HG02885 (cell line): ENCODE results near the gene CCNQ.

Source experiments
- ATAC-seq: cut with Tn5 transposase; IDR thresholded peaks from one replicate; pipeline ENCODE4 v1.9.1; 2021; ENCODE audit warnings: mild to moderate bottlenecking; ENCODE audit not compliant: unreplicated experiment, poor library complexity

CCNQ gene

DNA sequence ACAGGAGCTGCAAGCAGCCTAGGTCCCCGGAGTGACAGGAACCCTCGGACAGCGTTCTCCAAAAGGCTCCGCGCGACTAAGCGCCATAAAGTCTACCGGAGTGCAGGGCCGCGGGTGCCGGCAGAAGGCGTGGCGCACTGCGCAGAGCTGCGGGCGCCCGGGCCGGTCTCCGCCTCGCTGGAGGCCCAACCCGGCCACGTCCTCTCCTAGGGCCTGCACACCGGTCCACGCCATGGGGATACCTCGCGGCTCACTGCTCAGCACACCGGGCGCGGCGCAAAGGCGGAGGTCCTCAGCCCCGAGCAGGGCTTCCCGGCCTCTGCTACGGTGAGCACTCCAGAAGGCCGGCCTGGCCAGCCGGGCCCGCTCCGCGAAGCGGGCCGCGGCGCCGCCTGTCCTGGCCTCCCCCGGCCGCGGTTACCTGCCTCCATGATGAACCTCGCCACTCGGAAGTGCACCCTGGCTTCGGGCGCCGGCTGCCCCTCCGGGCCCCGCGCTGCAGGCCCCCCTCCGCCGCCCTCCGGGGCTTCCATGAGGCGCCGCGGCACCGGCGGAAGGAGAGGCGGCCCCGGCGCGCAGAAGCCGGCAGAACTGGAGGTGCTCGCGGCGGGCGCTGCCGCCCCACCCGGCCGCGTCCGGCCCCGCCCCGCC lies at the start of gene CCNQ:
CCNQ (minus strand) TSS at position 599 of the 651 bp plus-strand sequence; CDS start at position 533, 66 bp downstream.
- ATAC-seq: peak; percentile 59

DNA sequence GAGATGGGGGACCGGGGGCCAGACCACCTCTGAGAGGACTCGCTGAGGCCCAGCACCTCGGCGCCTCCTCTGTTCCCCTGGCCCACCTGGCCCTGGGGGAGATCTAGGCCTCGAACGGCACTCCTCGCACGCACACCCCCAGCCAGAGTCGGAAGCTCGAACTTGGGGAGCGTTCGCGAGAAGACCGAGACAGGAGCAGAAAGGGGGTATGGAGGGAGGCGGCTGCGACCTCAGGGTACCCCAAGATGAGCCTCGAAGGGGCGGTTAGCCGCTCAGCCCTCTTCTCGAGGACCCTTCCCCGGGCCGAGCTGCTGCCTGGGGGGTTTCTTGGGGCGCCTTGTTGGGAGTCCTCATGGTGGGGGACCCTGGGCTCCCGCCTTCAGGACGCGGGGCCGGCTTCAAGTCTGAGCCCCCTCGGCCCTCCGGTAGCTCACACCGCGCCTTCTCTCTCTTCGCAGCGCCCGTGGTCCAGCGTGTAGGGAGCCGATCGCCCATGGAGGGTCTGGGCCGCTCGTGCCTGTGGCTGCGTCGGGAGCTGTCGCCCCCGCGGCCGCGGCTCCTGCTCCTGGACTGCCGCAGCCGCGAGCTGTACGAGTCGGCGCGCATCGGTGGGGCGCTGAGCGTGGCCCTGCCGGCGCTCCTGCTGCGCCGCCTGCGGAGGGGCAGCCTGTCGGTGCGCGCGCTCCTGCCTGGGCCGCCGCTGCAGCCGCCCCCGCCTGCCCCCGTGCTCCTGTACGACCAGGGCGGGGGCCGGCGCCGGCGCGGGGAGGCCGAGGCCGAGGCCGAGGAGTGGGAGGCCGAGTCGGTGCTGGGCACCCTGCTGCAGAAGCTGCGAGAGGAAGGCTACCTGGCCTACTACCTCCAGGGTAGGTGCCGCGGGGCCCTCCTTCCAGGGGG lies 48.8 kb upstream of the CCNQ start:
- no peak for ATAC-seq

DNA sequence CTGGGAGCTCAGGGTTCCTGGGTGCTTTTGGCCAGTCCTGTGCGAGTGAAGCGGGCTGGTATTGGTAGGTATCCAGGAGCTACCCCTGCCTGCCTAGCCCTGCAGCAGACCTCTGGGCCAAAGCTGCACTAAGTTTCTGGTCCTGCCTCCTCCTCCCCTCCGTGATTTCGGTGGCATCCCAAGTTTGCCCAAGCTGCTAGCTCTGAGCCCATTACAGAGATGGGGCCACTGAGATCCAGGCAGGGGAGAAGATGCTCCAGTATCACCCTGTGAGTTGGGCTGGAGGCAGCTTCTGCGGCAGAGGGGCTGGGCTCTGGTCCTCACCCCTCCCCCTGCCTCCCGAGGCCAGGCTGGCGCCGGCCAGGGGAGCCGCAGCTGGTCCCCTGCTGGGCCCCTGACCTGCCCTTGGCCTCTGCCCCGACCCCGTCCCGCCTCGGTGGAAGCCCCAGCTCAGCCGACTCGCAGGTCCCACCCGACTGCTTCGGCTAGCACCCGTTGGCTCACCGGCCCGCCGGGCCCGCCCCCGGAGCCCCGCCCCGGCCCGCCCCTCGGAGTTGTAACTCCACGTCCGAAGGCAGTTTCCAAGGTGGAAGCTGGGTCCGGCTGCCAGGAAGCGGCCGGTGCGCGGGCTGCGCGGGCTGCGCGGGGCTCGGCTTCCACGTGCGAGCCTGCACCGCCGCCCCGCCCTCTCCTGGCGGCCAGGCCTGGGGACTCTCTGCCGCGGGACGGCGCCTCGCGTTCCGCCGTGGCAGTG lies 47.9 kb upstream of the CCNQ start, which contains the start of gene DUSP9:
DUSP9 (plus strand) TSS at position 584 of the 754 bp plus-strand sequence. CDS start 751 bp downstream, outside the sequence.
- ATAC-seq: no peak

DNA sequence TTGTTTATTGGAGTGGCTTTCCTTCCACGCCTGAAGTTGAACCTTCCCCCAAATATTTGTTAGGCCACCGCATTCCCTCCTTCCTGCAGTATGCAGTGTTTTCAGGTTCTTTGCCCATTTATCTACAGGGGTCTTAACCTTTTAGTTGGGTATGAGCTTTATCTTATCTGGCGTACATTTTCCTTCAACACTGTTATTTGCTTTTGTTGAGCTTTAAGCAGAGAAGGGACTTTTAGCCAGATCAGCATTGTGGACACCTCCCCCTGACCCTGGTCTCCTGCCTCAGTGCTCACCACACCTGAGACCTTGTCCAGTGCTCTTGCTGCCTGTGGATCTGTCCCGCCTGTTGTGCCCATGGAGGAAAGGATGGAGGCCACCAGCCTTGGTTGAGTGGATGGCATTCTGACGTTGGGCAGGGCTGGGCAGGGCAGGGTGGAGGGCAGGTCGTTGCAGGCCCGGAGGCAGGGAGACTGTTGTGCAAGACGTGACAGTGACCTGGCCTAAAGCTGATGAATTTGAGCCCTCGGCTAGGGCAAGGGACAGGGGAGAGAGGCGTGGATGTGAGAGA lies 47.1 kb upstream of the CCNQ start:
- no peak for ATAC-seq

DNA sequence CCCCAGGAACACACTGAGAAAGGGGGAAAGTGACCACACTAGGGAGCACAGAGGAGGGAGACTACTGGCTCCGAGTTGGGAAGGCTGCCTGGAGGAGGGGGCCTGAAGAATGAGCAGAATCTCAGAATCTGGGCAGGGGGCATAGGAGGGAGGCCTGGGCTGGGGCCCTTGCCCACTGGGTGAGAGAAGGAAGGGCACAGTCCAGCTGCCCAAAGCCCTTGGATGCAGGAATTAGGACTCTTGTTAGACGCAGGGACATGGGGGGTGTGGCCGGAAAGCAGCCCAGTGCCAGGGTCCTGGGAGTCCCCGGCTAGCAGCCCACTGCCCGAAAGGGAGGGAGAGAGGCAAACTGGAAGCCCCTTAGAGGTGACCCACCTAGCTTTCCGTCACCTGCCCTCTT lies 46.2 kb upstream of the CCNQ start:
- no peak for ATAC-seq

DNA sequence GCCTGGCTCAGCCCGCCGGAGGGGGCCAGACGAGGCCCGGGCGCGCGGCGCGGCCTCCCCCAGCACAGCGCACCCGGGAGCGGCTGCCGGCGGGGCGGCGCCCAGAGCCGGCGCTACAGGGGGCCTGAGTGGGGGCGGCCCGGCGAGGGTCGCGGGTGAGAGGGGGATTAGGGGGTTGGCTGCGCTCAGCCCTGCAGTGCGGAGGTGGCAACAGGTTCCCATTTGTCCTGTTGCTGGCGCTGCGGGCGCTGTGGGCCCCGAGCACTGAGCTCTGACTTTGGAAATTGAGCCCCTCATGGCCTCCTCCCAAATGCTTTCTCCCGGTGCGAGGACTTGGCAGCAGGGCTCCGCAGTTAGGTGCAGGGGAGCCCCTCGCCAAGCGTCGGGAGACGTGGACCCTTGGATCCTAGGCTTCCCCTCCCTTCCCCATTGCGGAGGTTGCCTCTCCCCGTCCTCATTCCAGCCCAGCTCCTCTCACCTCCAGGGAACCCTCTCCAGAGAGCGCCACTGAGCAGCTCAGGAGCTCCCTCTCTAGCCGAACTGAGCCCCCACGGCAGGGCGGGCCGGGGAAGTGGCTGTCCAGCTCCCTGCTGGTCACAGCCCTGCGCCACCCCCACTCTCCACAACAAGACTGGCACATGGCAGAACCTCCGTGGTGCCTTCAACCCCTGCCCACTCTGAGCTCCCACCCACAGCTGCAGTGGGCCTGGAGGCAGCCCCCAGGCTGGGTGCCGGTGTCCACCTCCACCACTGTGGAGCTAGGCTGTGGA lies 45.6 kb upstream of the CCNQ start:
- ATAC-seq: no peak

DNA sequence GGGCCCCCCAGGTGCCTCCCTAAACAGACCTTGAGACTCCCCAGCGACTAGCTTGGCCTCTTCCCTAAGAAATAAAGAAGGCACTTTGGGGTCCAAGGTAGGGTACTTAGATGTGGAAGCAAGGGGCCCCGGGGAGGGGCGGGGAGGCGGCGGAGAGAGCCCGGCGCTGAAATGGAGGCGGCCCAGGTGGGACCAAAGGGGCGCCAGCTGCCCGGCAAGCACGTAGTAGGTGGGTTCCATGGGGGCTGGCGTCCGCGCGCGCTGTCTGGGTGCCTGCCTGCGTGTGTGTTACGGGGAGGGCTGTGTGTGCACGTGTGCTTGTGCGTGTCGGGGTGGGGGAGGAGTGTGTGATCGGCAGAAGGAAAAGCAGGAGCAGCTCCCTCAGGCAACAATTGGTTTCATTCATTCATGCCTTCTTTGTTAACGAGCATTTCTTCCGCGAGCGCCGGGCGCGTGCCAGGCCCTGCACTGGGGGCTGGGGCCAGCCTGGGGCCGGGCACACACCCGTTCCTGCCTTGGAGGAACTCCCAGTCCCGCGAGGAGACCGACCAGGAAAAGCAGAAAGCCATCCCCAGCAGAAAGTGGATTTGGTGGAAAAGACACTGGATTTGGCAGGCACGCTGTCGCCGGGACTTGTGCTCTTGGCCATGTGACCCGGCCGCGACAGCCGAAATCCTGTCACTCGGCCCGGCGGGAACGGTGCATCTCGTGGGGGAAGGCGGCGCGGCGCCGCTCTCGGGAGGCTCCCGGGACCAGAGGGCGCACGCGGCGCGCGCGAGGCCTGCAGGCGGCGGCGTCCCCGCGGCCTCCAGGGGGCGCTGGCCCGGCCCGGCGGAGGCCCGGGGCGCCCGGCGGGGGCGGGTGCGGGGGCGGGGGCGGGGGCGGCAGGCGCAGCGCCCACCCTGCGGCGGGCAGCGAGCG lies 44.8 kb upstream of the CCNQ start:
- ATAC-seq: no peak

DNA sequence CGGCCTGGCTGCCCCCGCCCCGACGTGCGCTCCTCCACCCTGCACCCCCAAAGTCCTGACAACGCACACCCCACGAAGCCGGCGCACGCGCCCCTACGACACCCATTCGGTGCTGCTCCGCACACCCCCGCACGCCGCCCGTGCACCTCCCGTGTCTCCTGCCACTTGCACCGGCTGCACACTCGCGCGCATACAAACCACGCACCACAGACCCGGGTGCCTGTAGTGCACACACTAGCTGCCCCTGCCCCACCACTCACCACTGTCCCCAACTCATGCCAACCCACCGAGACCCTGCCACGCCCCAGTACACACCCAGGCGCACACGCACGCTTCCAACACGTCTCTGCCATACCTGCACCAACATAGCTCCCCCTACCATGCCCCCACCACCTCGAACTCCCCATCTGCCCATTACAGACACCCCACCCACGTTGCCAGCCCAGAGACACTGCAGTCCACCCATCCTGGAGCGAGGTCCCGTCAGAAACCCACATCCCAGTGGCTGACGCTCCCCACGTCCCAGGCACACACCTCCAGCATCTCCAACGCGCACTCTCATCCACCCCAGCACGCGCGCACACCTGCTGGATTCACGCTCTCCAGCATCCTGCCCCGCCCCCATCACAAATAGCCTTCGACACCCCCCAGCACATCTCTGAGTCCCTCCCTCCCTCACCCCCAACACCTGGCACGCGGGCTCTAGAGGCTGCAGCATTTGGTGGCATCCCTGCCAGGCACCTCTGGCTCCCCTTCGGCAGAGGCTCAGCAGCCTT lies 43.9 kb upstream of the CCNQ start:
- no peak for ATAC-seq

DNA sequence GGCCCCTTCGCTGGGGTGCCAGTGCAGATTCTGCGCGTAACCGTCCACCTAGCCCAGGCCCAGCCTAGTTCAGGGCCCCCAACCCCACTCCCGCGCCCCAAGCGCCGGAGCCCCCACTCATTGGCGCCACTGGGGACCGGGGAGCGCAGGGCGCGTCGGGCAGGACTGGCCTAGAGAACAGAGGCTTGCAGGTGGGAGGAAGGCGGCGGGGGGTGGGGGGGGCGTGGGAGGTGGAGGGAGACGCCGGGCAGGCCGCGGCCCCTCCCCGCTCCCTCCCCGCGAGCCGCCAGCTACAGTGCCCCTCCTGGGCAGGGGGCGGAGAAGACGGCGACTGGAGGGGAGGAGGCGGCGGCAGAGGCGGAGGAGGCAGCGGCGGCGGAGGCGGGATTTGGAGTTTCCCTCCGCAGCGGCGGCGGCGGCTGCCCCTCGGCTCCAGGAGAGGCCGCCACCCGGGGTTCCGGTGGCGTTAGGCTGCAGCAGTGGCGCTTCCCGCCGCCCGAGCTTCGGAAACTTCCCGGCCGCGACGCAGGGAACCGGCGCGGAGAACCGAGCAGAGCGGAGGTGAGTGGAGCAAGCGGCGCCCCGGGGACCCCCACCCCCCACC lies 43.2 kb upstream of the CCNQ start:
- no peak for ATAC-seq

DNA sequence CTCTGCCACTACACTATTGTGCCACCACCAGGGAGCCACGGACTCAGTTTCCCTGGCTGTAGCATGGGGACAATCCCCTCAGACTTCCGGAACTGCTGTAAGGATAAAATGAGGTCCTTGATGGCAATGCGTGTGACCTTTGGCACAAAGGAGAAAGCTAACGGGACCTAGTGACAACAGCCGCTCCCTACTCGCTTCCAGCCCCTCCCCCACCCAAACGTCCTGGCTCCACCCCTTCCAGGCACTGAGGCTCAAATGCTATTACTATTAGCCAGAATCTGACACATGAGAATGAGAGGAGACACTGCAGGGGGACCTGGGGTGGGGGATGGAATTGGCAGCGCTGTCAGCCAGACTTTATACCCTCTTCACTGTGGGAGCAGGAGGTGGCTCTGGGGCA lies 42.7 kb upstream of the CCNQ start:
- no peak for ATAC-seq

DNA sequence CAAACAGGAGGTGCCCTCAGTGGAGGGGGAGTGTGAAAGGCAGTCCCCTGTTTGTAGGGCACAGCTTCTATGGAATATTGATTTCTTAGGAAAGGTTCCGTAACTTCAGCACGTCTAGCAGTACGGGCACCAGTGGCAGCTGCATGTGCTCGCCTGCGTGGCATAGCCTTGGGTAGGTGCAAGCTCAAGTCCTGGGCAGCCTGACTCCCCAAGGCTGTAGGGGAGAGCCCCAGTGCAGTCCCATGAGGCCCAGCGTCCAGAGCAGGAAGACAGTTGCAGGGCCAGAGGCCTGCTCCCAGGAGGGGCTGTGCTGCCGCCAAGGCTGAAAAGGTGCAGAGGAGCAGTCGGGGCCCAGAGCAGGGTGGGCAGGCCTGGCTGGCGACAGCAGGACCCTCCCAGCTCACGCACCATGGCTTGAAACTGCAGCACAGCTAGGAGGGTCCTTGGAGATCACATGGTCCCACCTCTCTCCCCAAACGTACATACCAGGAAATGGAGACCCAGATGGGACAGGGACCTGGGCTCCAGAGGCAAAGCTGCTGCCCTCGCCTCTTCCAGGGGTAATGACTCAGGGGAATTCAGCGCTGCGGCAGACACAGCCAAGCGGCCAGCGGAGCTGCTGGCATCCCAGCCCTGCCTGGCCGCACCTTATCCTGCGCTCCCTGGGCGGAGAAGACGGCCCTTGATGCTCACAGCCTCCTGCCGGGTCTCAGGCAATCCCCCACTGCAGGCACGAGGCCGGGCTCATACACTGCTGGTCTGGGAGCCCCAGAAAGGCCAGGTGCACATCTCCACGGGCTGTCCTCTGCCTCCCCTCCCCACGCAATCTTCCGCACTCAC lies 42.0 kb upstream of the CCNQ start:
- no peak for ATAC-seq

DNA sequence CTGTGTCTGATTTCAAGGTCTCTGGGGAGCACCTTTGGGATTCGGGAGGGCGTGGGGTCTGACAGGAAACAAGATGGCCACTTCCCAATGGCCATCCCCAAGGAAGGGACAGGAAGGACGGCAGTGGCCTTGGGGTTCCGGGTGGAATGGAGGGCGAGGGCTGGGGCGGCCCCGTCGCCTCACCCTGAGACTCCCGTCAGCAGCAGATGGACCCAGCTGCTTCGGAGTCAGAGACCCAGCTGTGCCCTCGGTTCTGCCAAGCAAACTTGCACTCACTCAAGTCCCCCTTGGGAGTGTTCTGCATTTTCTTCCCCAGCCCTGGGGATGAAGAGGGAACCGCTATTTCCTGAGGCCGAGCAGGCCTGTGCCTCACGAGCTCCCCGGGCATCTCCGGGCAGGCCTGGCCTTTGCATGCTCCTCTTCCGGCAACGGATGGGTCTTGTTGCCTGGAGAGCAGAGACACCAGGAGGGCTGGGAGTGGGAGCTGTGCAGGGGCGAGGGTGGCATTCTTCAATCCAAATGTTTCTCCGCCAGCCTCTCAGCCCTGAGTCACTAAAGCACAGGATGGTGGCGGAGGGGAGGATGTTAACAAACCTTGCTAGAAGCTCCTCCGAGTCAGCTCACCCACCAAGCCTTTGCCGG lies 41.2 kb upstream of the CCNQ start:
- ATAC-seq: no peak

DNA sequence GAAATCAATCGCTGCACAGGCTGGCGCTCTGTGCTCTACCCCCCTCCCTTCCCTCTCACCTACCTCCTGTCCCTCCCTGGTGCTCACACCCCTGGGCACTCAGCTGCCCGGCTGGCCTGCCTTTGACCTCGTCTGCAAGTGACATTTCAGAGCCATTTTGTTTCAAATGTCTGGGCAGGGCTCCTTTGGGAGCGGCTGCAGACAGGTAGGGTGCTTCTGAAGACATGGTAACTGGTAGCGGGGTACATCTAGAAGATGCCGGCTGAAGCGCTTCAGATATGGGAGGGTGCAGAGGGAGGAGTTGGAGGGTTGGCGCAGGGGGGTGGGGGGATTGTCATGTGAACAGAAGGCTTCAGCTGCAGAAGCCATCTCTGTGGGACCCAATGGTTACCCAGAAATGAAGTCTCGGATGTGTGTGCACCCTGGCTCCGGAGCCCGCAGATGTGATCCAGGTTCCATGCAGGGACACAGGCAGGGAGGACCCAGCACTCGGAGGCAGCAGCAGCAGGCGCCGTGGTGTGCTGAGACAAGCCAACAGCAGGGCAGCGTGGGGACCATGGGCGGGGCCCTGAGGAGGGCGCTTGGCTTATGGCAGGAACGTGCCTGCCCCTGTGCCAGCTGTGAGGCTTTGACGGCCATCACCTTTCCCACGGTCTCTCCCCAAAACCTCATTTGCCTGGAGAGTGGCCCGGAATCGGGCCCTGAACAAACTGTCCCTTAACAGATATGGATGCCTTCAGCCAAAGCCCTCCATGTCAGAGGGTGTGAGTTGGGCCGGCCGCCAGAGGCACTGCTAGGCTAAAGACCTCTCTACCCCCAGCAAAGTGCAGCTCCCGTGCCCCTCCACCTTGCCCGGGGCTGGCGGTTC lies 40.5 kb upstream of the CCNQ start:
- ATAC-seq: no peak

DNA sequence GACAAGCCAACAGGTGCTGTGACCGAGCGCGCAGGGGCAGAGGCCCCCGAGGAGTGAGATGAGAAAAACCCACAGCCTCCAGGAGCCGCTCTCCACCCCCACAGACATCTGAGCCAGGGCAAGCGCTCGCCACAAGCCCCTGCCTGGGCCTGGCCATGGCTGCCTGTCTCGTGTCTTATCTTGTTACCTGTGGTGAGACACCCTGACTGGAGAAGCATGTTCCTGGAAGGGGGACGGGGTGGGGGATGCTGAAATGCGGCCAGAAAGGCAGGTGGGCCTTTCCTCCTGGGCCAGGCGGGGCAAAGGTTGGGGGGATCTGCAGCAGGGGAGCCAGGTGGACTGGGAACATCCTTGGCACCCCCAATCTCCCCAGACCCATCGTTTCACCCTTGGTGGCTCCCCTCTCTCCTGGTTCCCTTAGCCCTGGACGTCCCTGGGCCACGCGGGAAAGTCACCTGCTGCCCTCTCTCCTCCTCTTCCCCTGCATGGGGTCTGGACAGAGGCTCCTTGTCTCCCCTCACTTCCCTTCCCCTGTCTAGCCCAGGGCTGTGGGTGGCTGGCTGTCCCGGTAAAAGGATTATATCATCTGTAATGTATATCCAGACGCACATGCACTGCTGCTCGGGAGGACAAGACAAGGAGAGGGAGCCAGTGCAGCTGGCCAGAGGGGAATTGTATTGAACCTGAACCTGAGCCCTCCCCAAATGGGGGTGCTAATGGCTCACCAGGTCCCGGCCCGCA lies 39.7 kb upstream of the CCNQ start:
- ATAC-seq: no peak

DNA sequence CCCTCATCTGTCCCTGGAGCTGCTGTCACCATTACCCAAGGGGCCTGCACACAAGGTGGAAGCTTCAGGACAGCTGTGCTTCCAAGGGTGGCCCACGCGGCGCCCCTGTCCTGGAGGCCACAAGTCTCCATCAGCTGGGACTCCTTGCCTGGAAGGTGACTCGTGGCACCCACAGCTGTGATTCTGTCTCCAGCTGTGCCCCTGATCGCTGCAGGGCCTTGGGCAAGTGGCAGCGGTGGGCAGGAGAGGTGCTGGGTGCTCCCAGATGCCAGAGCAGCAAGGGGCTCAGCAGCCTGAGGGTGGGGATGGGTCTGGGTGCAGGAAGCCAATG lies 39.1 kb upstream of the CCNQ start:
- no peak for ATAC-seq
